Activated CD8-positive, alpha-beta memory T cell treated with anti-CD3 and anti-CD28 coated beads, Interleukin-2, amount 10 ng/mL, durations not matched to agents 7 days and 5 days (primary cell): ENCODE measurements around the gene AUNIP. TPM values are rescaled to one million over a fixed set of nuclear protein-coding genes. Genes with fewer than 3 reads are reported as not detected.

Experiments used
- ATAC-seq: fragments of 150-1000 bp; cut with Tn5 transposase; one replicate; pipeline ENCODE4 v1.10.0; 2021; ENCODE audit warnings: moderate library complexity
- CTCF ChIA-PET: fragments of 350-600 bp; sonication (Branson Sonifier 250); formaldehyde crosslinking; loops from one replicate; lab custom pipeline; 2021; ENCODE audit warnings: antibody characterized with exemption; lab: Charles Lee
- DNase-seq: peaks from one replicate; pipeline ENCODE4 v3.0.0-alpha.2; 2020
- H3K27ac Mint-ChIP-seq: one replicate; pipeline ENCODE4 v1.8.0; 2021; ENCODE audit warnings: mild to moderate bottlenecking, mixed read lengths
- H3K27me3 Mint-ChIP-seq: one replicate; pipeline ENCODE4 v1.8.0; 2021; ENCODE audit warnings: mixed read lengths
- H3K36me3 Mint-ChIP-seq: one replicate; pipeline ENCODE4 v1.8.0; 2021; ENCODE audit warnings: mild to moderate bottlenecking, mixed read lengths
- H3K4me1 Mint-ChIP-seq: one replicate; pipeline ENCODE4 v1.8.0; 2021; ENCODE audit warnings: mixed read lengths
- H3K4me3 Mint-ChIP-seq: one replicate; pipeline ENCODE4 v1.8.0; 2021; ENCODE audit warnings: mild to moderate bottlenecking, moderate library complexity, mixed read lengths
- H3K9me3 Mint-ChIP-seq: one replicate; pipeline ENCODE4 v1.8.0; 2022; ENCODE audit warnings: low read depth, mixed read lengths
- total RNA-seq, 2 experiments: library from RNA; stranded (reverse); gene quantifications; one replicate each; pipeline ENCODE4 v1.2.3, GENCODE V29; 2021

Gene AUNIP
- total RNA-seq, 2 experiments from 2014 or later, result 8.1 to 9.8 TPM

- DNase-seq, result no peak
- H3K4me3 Mint-ChIP-seq, result no peak overlapping the region
- H3K27me3 Mint-ChIP-seq, result no peaks in the 10 kb centered on the region
- peaks cover 6% of the 10 kb centered on the region for H3K4me1 Mint-ChIP-seq
- H3K36me3 Mint-ChIP-seq, result peaks cover 28% of the 10 kb centered on the region
- no peaks in the 10 kb centered on the region for H3K9me3 Mint-ChIP-seq
- CTCF ChIA-PET, result no interaction called here
- no peak overlapping the region for H3K27ac Mint-ChIP-seq
- ATAC-seq, result no peak
Measured at GRCh38 chr1:25826571-25826970, 32.7 kb downstream of the AUNIP start.

- peaks cover 15% of the 10 kb centered on the region for H3K4me1 Mint-ChIP-seq
- CTCF ChIA-PET, result no interaction called here
- H3K4me3 Mint-ChIP-seq, result no peak overlapping the region
- peaks cover 25% of the 10 kb centered on the region for H3K36me3 Mint-ChIP-seq
- no peaks in the 10 kb centered on the region for H3K27me3 Mint-ChIP-seq
- H3K27ac Mint-ChIP-seq, result no peak overlapping the region
- no peak for DNase-seq
- no peaks in the 10 kb centered on the region for H3K9me3 Mint-ChIP-seq
- no peak for ATAC-seq
Measured at GRCh38 chr1:25825605-25826004, 33.7 kb downstream of the AUNIP start.

DNA sequence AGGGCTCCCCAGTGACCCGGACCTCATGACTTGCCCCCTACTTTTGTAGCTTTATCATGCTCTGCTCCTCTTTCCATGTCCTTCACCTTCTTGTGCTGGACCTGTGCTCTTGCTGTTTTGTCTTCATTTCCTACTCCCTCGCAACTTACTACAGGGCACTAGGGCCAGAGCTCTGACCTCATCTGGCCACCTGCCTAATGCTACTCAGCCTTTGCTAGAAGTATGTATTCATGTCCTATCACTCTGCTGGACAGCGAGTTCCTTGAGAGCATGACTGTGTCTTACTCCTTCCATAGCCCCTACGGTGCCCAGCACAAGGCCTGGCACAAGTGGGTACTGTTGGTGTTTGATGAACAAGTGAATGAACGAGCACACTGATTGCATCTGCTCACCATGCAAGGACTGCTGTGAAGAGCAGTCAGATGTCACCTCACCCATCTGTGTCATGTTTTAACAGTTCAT, 37.6 kb downstream of the AUNIP start:
- H3K4me1 Mint-ChIP-seq, result peaks cover 23% of the 10 kb centered on the region
- ATAC-seq, result no peak
- H3K4me3 Mint-ChIP-seq, result peak overlapping the region; percentile 91
- H3K9me3 Mint-ChIP-seq, result no peaks in the 10 kb centered on the region
- no peak for DNase-seq
- H3K27me3 Mint-ChIP-seq, result no peaks in the 10 kb centered on the region
- H3K36me3 Mint-ChIP-seq, result peaks cover 7% of the 10 kb centered on the region
- H3K27ac Mint-ChIP-seq, result peak overlapping the region; percentile 92
- CTCF ChIA-PET, result interaction anchor here (0.9 to 2.9 kb wide), 7 partner anchors 9 to 301 kb away, joined by 3 to 11 read pairs (median 4); partner anchors contain the start of gene PAFAH2

DNA sequence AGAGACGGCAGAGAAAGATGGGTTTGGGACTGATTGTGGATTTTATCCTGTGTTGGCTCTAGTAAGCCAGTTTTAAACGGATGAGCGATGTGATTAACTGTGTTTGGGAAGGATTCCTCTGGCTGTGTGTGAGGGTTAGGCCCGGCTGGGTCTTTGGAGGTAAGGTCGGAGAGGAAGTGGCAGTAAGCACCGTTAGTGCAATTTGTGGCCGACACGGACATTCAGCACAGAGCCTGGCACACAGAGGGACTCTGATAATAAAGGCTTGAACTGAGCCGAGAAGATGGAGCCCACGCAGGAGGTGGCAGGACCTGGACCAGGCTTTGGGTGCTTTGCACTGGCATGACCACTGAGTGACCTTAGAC, 38.2 kb downstream of the AUNIP start:
- Mint-ChIP-seq H3K36me3 (peaks cover 4% of the 10 kb centered on the region), H3K4me1 (peaks cover 23% of the 10 kb centered on the region), H3K4me3 (peak overlapping the region; percentile 91), H3K9me3 (no peaks in the 10 kb centered on the region), H3K27ac (peak overlapping the region; percentile 92), H3K27me3 (no peaks in the 10 kb centered on the region)
- DNase-seq (no peak), ATAC-seq (no peak)
- CTCF ChIA-PET, result interaction anchor here (1.1 to 2.9 kb wide), 5 partner anchors 23 to 288 kb away, joined by 3 to 11 read pairs (median 4); partner anchors contain the start of gene PAFAH2

DNA sequence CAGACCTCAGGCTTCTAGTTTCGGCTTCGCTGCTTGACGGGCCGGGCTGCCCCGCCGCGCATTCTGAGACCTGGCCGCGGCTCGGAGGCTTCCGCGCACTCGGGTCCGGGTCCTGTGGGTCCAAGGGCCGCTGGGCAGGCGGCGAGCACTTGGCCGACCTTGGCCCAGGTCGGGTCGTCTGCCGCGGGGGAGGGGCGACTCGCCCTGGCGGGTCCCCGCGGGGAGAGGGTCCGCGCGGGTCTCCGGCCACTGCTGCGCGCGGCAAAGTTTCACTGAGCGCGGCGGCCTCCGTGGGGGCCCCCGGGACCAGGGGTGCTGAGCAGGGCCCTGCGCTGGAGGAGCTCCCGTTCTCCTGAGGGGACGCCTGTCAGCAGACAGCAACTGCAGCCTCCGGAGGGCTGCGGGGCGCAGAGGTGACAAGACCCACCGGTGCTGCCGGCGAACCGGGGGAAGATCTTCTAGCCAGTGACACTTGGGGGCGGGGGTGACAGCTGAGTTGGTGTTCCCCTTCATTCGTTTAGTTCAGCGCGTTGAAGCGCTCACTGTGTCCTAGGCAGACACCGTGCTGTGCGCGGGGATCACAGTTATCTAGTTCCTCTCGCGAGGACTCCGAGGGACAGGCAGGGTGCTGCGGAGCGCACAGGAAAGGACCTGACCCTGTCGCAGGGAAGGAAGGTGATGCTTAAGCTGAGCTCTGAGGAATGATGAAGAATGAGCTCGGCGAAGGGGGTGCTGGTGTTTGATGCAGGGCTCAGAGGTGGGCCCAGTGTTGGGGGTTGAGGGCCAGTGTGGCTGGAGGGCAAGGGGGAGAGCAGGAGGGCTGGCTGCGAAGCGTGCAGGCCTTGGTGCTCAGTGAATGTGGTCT, 38.8 kb downstream of the AUNIP start:
- CTCF ChIA-PET, result interaction anchor here (0.9 to 2.9 kb wide), 7 partner anchors 23 to 288 kb away, joined by 3 to 11 read pairs (median 3); partner anchors contain the start of gene PAFAH2
- Mint-ChIP-seq H3K36me3 (peaks cover 3% of the 10 kb centered on the region), H3K4me1 (peaks cover 23% of the 10 kb centered on the region), H3K4me3 (peak overlapping the region; percentile 91), H3K27me3 (no peaks in the 10 kb centered on the region), H3K27ac (peak overlapping the region; percentile 92), H3K9me3 (no peaks in the 10 kb centered on the region)
- ATAC-seq, result peak; percentile 77
- peak; percentile 88 for DNase-seq

GRCh38 chr1:25819491-25820246, 39.6 kb downstream of the AUNIP start, which contains the start of gene MTFR1L:
Gene MTFR1L (plus strand): TSS chr1:25819954. CDS start chr1:25823105, 3,151 bp downstream.
- peak; percentile 88 for ATAC-seq
- peak within 1 kb of the TSS; percentile 91 for H3K4me3 Mint-ChIP-seq

DNA sequence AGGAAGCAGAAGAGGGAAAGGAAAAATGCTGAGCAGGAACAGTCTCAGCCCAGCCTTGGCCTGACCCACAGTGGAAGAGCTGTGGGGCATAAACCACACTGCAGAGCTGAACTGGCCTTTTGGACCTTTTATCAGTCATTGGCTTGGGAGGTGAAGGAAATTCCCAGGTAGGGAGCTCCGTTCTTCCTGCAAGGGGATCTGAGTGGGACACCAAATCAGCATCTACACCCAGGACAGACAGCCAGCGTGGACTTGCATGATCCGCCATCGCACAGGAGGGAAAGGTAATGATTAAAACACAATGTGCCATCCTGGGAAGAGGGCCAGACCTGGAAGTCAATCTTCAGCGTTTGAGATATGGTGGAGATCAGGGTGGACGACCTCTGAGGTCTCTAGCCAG, 40.7 kb downstream of the AUNIP start:
- peaks cover 3% of the 10 kb centered on the region for H3K36me3 Mint-ChIP-seq
- CTCF ChIA-PET, result interaction anchor here (0.6 to 1.4 kb wide), 2 partner anchors 12 to 21 kb away, joined by 3 read pairs; no protein-coding TSS in a partner anchor
- ATAC-seq (no peak), DNase-seq (no peak)
- peak overlapping the region; percentile 91 for H3K4me3 Mint-ChIP-seq
- no peaks in the 10 kb centered on the region for H3K9me3 Mint-ChIP-seq
- peak overlapping the region; percentile 90 for H3K27ac Mint-ChIP-seq
- peaks cover 26% of the 10 kb centered on the region for H3K4me1 Mint-ChIP-seq
- no peaks in the 10 kb centered on the region for H3K27me3 Mint-ChIP-seq

More at GRCh38 chr1:25819491-25820246, 39.6 kb downstream of the AUNIP start, which contains the start of gene MTFR1L:
- Mint-ChIP-seq H3K4me1 (peaks cover 23% of the 10 kb centered on the region), H3K27ac (peak within 1 kb of the TSS; percentile 92), H3K36me3 (peaks cover 3% of the 10 kb centered on the region), H3K27me3 (no peaks in the 10 kb centered on the region), H3K9me3 (no peaks in the 10 kb centered on the region)
- CTCF ChIA-PET, result interaction anchor here (0.9 to 2.9 kb wide), 5 partner anchors 22 to 270 kb away, joined by 3 to 11 read pairs (median 4); partner anchors contain the start of gene PAFAH2
- peak; percentile 96 for DNase-seq

- H3K27ac Mint-ChIP-seq, result no peak overlapping the region
- no peak for DNase-seq
- ATAC-seq, result no peak
- H3K4me3 Mint-ChIP-seq, result peak overlapping the region; percentile 26
- CTCF ChIA-PET, result interaction anchor here (0.6 to 1.4 kb wide), 2 partner anchors 11 to 21 kb away, joined by 3 read pairs; no protein-coding TSS in a partner anchor
- peaks cover 3% of the 10 kb centered on the region for H3K36me3 Mint-ChIP-seq
- H3K27me3 Mint-ChIP-seq, result no peaks in the 10 kb centered on the region
- no peaks in the 10 kb centered on the region for H3K9me3 Mint-ChIP-seq
- peaks cover 26% of the 10 kb centered on the region for H3K4me1 Mint-ChIP-seq
Measured at GRCh38 chr1:25817840-25818501, 41.3 kb downstream of the AUNIP start.

DNA sequence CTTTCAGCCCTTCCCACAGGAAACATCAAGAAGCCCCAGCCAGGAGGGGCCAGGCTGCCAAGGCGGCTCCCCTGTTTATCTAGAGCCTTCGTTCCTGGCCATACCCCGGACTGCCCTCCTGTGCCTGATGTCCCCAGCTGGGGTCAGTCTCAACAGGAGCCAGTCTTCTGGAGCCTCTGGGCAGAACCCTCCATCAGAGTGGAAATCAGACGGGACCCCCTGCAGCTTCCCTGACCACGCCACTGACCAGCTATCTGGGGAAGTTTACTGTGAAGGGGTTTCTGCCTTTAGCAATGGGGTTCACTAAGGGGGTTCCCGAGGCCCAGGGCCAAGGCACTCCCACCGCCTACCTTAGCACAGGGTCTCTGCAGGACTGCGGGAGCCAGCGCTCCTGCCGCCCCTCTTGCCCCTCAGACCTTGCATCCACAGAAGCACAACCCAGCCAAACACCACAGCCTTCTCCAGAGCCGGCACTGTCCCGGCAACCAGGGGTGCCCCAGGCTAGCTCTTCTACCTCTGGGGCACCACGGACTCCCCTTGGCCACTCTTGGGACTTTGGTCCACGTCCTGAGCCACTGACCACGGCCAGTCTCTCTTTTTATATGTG, 43.0 kb downstream of the AUNIP start:
- Mint-ChIP-seq H3K9me3 (no peaks in the 10 kb centered on the region), H3K27me3 (no peaks in the 10 kb centered on the region), H3K27ac (no peak overlapping the region), H3K4me1 (peaks cover 17% of the 10 kb centered on the region), H3K4me3 (no peak overlapping the region), H3K36me3 (peaks cover 3% of the 10 kb centered on the region)
- DNase-seq, result no peak
- CTCF ChIA-PET, result no interaction called here
- no peak for ATAC-seq

GRCh38 chr1:25815208-25816111, 43.8 kb downstream of the AUNIP start:
- no peaks in the 10 kb centered on the region for H3K27me3 Mint-ChIP-seq
- H3K27ac Mint-ChIP-seq, result no peak overlapping the region
- CTCF ChIA-PET, result no interaction called here
- no peak overlapping the region for H3K4me3 Mint-ChIP-seq
- H3K36me3 Mint-ChIP-seq, result no peaks in the 10 kb centered on the region
- no peak for DNase-seq
- ATAC-seq, result no peak
- H3K9me3 Mint-ChIP-seq, result no peaks in the 10 kb centered on the region
- H3K4me1 Mint-ChIP-seq, result peaks cover 10% of the 10 kb centered on the region

- DNase-seq (no peak), ATAC-seq (no peak)
- Mint-ChIP-seq H3K9me3 (no peaks in the 10 kb centered on the region), H3K27me3 (no peaks in the 10 kb centered on the region), H3K36me3 (no peaks in the 10 kb centered on the region), H3K27ac (no peak overlapping the region), H3K4me1 (peaks cover 10% of the 10 kb centered on the region), H3K4me3 (no peak overlapping the region)
- CTCF ChIA-PET, result no interaction called here
Measured at GRCh38 chr1:25814549-25815087, 44.6 kb downstream of the AUNIP start.
